GM23248 (cell line): Measurements from ENCODE around the gene TAF11L6.
"Not testable (repeated sequence)": the region's sequence is repeated elsewhere in the genome, so short reads cannot be mapped to it uniquely, and the experiment has no call there.

Experiments
- EZH2 ChIP-seq: fragments of 200-600 bp; sonication (generic); IDR thresholded peaks from 2 replicates; pipeline ENCODE4 v1.6.1; 2018; ENCODE audit warnings: antibody characterized with exemption, mild to moderate bottlenecking; ENCODE audit not compliant: insufficient read depth, poor library complexity, severe bottlenecking
- EZH2phosphoT487 ChIP-seq: fragments of 200-600 bp; sonication (generic); IDR thresholded peaks from 2 replicates; pipeline ENCODE4 v1.6.1; 2018; ENCODE audit warnings: antibody characterized with exemption, moderate library complexity, mild to moderate bottlenecking, low read depth; ENCODE audit not compliant: insufficient read depth

DNA sequence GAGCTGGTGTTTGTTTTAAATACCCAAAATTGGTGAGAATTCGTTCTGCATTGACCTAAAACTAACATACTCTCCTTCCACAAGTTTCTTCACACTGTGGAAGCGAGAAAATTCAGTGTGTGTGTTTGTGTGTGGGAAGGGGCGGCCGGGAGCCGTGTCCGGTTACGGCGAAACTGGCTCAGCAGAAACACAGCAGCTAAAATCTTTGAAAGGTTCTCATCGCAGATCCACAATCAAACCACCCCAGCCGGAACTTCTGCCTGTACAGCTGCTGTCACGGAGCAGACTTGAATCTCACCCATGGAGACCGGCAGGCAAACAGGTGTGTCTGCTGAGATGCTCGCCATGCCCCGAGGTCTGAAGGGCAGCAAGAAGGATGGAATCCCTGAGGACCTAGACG lies at the start of gene TAF11L6:
- TF ChIP-seq EZH2, EZH2phosphoT487: not testable (repeated sequence)
